T follicular helper cell (primary cell): ENCODE results near the gene SDR42E2.
"Not testable (repeated sequence)": the region's sequence is repeated elsewhere in the genome, so short reads cannot be mapped to it uniquely, and the experiment has no call there.

Experiments
- DNase-seq: peaks from one replicate; pipeline ENCODE4 v3.0.0-alpha.2; 2020; ENCODE audit warnings: low read depth
- total RNA-seq, 2 experiments: gene quantifications; one replicate each; lab custom pipeline; 2026; lab: John Stamatoyannopoulos, UW

SDR42E2 gene
- total RNA-seq = 0.22 to 0.54 reads per million in 2 experiments

- peak; percentile 37 for DNase-seq
These were observed at the start of gene SDR42E2 for GRCh38 chr16:22161999-22162655. SDR42E2 (plus strand) TSS chr16:22162506; CDS start chr16:22165583, 3,077 bp downstream.

DNA sequence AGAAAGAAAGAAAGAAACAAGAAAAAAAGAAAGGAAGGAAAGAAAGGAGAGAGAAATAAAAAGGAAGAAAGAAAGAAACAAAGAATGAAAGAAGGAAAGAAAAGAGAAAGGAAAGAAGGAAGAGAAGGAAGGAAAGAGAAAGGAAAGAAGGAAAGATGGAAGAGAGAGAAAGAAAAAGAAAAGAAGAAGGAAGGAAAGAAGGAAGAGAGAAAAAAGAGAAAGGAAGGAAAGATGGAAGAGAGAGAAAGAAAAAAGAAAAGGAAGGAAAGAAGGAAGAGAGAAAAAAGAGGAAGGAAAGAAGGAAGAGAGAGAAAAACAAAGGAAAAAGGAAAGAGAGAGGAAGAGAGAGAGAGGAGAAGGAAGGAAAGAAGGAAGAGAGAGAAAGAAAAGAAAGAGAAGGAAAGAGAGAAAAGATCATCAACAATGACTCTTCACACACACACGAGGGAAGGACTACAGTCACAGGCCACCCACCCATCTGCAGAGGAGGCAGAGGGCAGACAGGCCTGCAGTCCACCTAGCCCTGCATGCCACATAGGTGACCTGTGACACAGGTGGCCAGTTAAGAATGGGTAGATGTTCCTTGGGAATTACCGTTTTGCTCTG, 46.1 kb upstream of the SDR42E2 start:
- no peak for DNase-seq

DNA sequence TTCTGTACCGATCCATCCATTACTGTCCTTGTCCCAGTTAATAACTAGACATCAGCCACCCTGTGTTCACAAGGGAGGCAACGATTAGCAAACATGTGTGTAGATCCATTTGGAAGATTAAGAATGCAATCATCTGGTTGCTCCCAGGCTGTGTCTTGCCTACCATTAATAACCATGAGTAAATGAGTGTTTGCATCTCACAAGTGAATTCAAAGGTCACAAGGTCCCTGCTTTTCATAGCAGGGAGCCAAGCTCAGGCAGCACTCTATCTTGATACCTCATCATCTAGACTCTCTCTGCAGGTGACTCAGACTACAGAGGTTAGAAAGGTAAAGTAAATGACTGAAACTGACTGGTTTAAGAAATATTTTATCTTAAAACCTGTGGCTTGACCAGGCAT, 44.7 kb upstream of the SDR42E2 start:
- DNase-seq = no peak

DNA sequence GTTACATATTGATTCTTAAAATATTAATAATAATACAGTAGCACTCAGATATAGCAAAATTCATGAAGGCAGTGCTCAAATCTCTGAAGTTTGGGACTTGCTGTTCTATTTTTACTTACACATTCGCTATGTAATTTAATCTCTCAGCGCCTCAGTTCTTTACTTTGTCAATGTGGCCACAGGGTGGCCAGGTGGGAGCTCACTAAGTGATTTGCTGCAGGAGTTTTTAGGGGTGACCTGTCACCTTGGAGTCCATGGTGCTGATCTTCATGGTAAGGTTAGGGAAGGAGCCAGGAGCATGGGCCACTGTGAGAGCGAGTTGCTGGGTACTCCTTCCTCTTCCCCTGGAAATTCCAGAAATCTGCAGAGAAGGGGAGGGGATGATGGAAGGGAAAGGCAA, 41.9 kb upstream of the SDR42E2 start:
- DNase-seq = no peak

- DNase-seq = no peak
These were observed 40.1 kb upstream of the SDR42E2 start for GRCh38 chr16:22122239-22122638.

- no peak for DNase-seq
These were observed 39.2 kb upstream of the SDR42E2 start for GRCh38 chr16:22123146-22123545.

DNA sequence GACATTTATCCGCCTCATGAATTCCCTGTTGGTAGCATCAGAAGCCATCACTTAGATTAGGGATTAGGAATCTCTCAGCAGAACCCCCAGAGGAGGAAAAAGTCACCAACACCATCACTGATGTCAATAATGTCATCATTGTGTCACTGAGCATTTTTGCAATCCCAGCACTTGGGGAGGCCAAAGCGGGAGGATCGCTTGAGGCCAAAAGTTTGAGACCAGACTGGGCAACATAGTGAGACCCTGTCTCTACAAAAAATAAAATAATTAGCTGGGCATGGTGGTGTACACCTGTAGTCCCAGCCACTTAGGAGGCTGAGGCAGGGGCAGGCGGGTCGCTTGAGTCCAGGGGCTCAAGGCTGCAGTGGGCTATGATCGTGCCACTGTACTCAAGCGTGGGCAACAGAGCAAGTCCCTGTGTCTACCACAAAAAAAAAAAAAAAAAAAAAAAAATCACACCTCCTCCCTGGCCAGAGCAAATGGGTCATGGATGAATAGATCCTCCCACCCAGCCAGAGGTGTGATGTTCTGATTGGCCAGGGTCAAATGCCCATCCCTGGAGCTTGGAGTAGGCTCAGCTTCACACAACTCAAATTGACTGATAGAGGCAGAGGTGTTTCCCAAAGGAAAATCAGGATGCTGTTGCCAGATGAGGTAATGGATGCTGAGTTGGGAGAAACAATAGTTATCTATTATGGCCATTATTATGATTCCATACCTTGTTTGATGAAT, 38.4 kb upstream of the SDR42E2 start:
- DNase-seq = no peak

DNA sequence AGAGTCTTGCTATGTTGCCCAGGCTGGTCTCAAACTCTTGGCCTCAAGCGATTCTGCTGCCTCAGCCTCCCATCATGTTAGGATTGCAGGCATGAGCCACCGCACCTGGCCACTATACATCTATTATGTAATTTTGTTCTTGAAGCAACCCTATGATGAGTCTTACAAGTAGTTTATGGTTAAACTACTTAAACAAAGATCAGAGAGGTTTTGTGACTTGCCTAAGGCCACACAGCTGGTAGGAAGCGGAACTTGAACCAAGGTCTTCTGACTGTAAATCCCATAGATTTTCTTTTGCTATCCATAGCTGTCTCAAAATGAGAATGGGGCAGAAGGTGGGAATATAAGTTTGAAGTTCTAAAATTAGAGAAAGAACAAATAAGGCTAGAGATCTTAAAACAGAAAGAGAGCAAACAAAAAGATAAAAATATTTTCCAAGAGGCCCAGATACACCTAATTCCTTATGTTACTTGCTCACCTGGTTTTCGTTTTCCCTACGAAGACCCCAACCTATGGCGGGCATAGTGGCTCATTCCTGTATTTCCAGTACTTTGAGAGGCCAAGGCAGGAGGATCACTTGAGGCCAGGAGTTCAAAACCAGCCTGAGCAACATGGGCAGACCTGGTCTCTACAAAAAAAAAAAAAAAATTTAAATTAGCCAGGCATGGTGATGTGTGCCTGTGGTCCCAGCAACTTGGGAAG, 37.6 kb upstream of the SDR42E2 start:
- DNase-seq = no peak

DNA sequence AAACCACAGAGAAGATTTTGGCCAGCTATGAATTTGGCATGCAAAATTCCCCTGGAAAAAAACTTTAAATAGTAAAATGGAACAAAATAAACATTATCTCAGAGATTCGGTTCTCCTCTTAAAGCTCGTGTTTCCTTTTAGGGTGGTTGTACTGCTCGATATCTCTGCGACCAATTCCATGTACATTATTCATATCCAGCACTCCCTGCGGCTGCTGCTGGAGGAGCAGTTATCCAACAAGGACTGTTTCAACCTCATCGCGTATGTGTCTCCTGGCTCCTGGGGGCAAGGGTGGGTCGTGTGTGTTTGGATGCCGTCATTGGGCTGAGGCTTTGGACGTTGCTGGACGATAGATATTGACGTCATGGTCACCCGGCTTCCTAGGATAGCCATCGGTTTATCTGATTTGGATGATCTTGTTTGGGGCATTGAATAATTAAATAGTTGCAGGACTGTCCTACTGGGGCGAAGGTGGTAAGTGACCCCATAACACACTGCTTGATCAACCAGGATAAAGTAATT, 36.2 kb upstream of the SDR42E2 start:
- no peak for DNase-seq

DNA sequence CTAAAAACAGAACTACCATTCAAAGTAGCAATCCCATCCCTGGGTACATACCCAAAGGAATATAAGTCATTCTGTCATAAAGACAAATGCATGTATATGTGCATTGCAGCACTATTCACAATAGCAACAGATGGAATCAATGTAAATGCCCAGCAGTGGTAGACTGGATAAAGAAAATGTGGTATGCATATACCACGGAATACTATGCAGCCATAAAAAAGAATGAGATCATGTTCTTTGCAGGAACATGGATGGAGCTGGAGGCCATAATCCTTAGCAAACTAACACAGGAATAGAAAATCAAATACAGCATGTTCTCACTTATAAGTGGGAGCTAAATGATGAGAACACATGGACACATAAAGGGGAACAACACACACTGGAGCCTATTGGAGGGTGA, 33.8 kb upstream of the SDR42E2 start:
- not testable (repeated sequence) for DNase-seq

DNA sequence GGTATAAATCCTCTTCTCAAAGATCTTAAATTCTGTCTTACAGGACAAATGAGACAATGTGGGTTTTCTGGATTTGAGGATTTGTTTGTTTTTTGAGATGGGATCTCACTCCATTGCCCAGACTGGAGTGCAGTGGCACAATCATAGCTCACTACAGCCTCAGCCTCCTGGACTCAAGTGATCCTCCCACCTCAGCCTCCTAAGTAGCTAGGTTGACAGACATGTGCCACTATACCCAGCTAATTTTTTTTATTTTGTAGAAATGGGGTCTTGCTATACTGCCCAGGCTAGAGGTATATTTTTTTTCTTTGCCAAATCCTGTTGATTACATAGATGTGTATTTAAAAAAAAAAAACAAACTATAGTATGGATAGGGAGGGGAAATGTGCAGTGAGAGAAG, 31.8 kb upstream of the SDR42E2 start:
- no peak for DNase-seq

DNA sequence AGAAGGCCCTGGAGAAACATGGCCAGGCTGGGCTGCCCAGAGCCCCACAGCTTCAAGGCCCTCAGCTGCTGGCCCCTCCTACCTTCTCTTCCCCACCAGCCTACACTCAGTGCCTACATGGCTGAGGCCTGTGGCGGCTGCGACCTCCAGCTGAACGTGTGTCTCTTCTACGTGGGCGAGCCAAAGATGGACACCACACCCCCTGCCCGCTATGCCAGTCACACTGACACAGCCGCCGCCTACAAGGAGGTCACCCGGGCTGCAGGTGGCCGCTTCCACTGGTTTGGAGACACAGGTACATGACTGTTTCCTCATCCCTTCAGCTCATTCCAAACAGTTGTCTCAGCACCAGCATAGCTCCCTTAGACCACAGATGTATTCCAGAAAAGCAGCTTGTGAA, 29.5 kb upstream of the SDR42E2 start:
- DNase-seq = no peak

- DNase-seq = no peak
These were observed 23.8 kb upstream of the SDR42E2 start for GRCh38 chr16:22138482-22138881.

- DNase-seq = no peak
These were observed 23.3 kb upstream of the SDR42E2 start for GRCh38 chr16:22139008-22139407.

- DNase-seq = no peak
These were observed 22.6 kb upstream of the SDR42E2 start for GRCh38 chr16:22139732-22140131.

DNA sequence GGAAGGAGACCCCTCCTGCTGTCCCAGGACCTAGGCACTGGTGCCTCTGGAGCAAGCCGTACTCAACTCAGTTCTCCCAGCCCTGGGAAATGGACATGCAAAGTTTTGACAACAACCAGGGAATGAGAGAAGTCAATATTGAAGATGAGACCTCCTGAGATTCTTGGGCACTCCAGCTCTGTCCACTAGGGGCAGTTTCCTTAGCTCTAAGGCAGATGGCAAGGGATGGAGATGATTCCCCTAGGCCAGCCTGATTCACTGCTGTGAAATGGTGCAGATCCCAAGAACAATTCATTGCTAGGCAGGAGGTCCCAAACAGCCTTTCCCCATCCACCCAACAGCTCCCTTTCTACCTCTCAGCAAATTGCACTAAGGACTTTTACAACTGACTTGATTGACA, 20.5 kb upstream of the SDR42E2 start:
- no peak for DNase-seq

- DNase-seq = no peak
These were observed 17.8 kb upstream of the SDR42E2 start for GRCh38 chr16:22144520-22144919.

- no peak for DNase-seq
These were observed 14.5 kb upstream of the SDR42E2 start for GRCh38 chr16:22147853-22148252.

GRCh38 chr16:22151246-22151998, 10.9 kb upstream of the SDR42E2 start:
- no peak for DNase-seq

GRCh38 chr16:22152316-22152715, 10.0 kb upstream of the SDR42E2 start:
- DNase-seq = no peak

DNA sequence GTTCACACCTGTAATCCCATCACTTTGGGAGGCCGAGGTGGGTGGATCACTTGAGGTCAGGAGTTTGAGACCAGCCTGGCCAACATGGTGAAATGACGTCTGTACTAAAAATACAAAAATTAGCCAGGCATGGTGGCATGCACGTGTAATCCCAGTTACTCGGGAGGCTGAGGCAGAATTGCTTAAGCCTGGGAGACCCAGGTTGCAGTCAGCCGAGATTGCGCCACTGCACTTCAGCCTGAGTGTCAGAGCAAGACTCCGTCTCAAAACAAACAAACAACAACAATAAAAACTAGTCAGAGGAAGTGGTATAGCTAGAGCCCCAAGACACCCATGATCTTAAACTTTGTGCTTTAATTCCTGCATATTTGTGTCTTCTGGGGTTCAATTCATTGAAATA, 9.2 kb upstream of the SDR42E2 start:
- not testable (repeated sequence) for DNase-seq

- DNase-seq = no peak
These were observed 905 bp upstream of the SDR42E2 start for GRCh38 chr16:22161401-22161800.
